MM.1S (cell line): ENCODE measurements around the gene AGPAT3.

Experiments
- CTCF ChIP-seq: fragments of 300-600 bp; sonication (generic); IDR thresholded peaks from 2 replicates; pipeline ENCODE4 v1.5.1; 2016; ENCODE audit warnings: antibody characterized with exemption, low read length, mixed read lengths
- EZH2 ChIP-seq: fragments of 300-600 bp; sonication (generic); optimal IDR thresholded peaks from 2 replicates; pipeline ENCODE3; 2017; ENCODE audit warnings: low read depth, mild to moderate bottlenecking, antibody characterized with exemption, low read length, mixed read lengths
- EZH2phosphoT487 ChIP-seq: fragments of 300-600 bp; sonication (generic); IDR thresholded peaks from 2 replicates; pipeline ENCODE4 v1.6.1; 2018; ENCODE audit warnings: antibody characterized with exemption, low read length

GRCh38 chr21:43829161-43829560 is 35.9 kb upstream of the AGPAT3 start:
- TF ChIP-seq EZH2phosphoT487 (no peak), EZH2 (no peak), CTCF (no peak)
